Upper lobe of right lung (tissue), 1 donor: Measurements from ENCODE around the gene DRC7. TPM values are rescaled to one million over a fixed set of nuclear protein-coding genes. Genes with fewer than 3 reads are reported as not detected.

Experiments used
- ATAC-seq: fragments of 200-7000 bp; cut with Tn5 transposase; one replicate; pipeline ENCODE4 v1.9.1; 2020; ENCODE audit warnings: mild to moderate bottlenecking, moderate library complexity
- DNase-seq: peaks from one replicate; pipeline ENCODE4 v3.0.0-alpha.2; 2020
- H3K27ac ChIP-seq: fragments of 200-600 bp; one replicate; pipeline ENCODE4 v1.8.0; 2022
- H3K27me3 ChIP-seq: fragments of 200-600 bp; one replicate; pipeline ENCODE4 v1.8.0; 2022; ENCODE audit warnings: mild to moderate bottlenecking
- H3K36me3 ChIP-seq: fragments of 200-600 bp; one replicate; pipeline ENCODE4 v1.8.0; 2022
- H3K4me1 ChIP-seq: fragments of 200-600 bp; one replicate; pipeline ENCODE4 v1.8.0; 2022
- H3K4me3 ChIP-seq: fragments of 200-600 bp; one replicate; pipeline ENCODE4 v1.8.0; 2022; ENCODE audit warnings: mild to moderate bottlenecking
- H3K9me3 ChIP-seq: fragments of 200-600 bp; one replicate; pipeline ENCODE4 v1.8.0; 2022
- CTCF ChIP-seq: fragments of 200-600 bp; IDR thresholded peaks from one replicate; pipeline ENCODE4 v1.8.0; 2022; ENCODE audit warnings: antibody characterized with exemption
- intact Hi-C: fragments of 100-400 bp; cut with DNase I; formaldehyde crosslinking; loops from one replicate; pipeline ENCODE4 v1.11.0; 2022
- total RNA-seq: library from RNA; stranded (reverse); fragmentation: NEBNext Ultra II Directional; extraction: Animal tissue kit (Norgen Biotek cat#: 25700); gene quantifications from one replicate; pipeline ENCODE4 v1.2.1, GENCODE V29; 2021
- donor health status: DM: no; HTN: yes; CAD: no; lungs with severe emphysema.

Gene DRC7
- total RNA-seq, 1 donor from 2014 or later, result not detected

- no peak overlapping the region for H3K4me3 ChIP-seq
- no peaks in the 10 kb centered on the region for H3K27me3 ChIP-seq
- intact Hi-C loops, result no loop called here
- H3K27ac ChIP-seq, result no peak overlapping the region
- ATAC-seq, result no peak
- peaks cover 12% of the 10 kb centered on the region for H3K36me3 ChIP-seq
- TF ChIP-seq CTCF, result no peak
- no peak for DNase-seq
- no peaks in the 10 kb centered on the region for H3K9me3 ChIP-seq
- no peaks in the 10 kb centered on the region for H3K4me1 ChIP-seq
Measured at GRCh38 chr16:57747996-57748395, 53.4 kb downstream of the DRC7 start.

GRCh38 chr16:57748596-57748995, 54.0 kb downstream of the DRC7 start:
- DNase-seq (no peak), ATAC-seq (no peak)
- H3K4me1 ChIP-seq, result no peaks in the 10 kb centered on the region
- peaks cover 18% of the 10 kb centered on the region for H3K36me3 ChIP-seq
- no peaks in the 10 kb centered on the region for H3K9me3 ChIP-seq
- TF ChIP-seq CTCF, result no peak
- intact Hi-C loops, result no loop called here
- H3K27ac ChIP-seq, result no peak overlapping the region
- H3K4me3 ChIP-seq, result no peak overlapping the region
- no peaks in the 10 kb centered on the region for H3K27me3 ChIP-seq

GRCh38 chr16:57749101-57749692, 54.6 kb downstream of the DRC7 start:
- ATAC-seq (no peak), DNase-seq (no peak)
- Histone ChIP-seq H3K27ac (no peak overlapping the region), H3K4me3 (no peak overlapping the region), H3K36me3 (peaks cover 19% of the 10 kb centered on the region), H3K4me1 (no peaks in the 10 kb centered on the region), H3K27me3 (no peaks in the 10 kb centered on the region), H3K9me3 (no peaks in the 10 kb centered on the region)
- no peak for TF ChIP-seq CTCF
- intact Hi-C loops, result no loop called here

- no peak for ATAC-seq
- Histone ChIP-seq H3K4me3 (no peak overlapping the region), H3K9me3 (no peaks in the 10 kb centered on the region), H3K27me3 (no peaks in the 10 kb centered on the region), H3K4me1 (no peaks in the 10 kb centered on the region), H3K36me3 (peaks cover 19% of the 10 kb centered on the region), H3K27ac (no peak overlapping the region)
- intact Hi-C loops, result no loop called here
- no peak for DNase-seq
- no peak for TF ChIP-seq CTCF
Measured at GRCh38 chr16:57749856-57750452, 55.3 kb downstream of the DRC7 start.

GRCh38 chr16:57750796-57751538, 56.4 kb downstream of the DRC7 start:
- Histone ChIP-seq H3K4me1 (no peaks in the 10 kb centered on the region), H3K9me3 (no peaks in the 10 kb centered on the region), H3K27ac (no peak overlapping the region), H3K27me3 (no peaks in the 10 kb centered on the region), H3K4me3 (no peak overlapping the region), H3K36me3 (peaks cover 19% of the 10 kb centered on the region)
- no peak for TF ChIP-seq CTCF
- DNase-seq, result no peak
- ATAC-seq, result no peak
- intact Hi-C loops, result no loop called here
